Hepatocyte (in vitro differentiated cells): Measurements from ENCODE around the gene PLD1.

Experiments used
- CTCF ChIP-seq: fragments of 200-600 bp; sonication (generic); IDR thresholded peaks from 2 replicates; pipeline ENCODE4 v1.5.1; 2016; ENCODE audit warnings: antibody characterized with exemption, mild to moderate bottlenecking; ENCODE audit not compliant: poor library complexity
- EZH2 ChIP-seq: fragments of 200-600 bp; sonication (generic); IDR thresholded peaks from 2 replicates; pipeline ENCODE4 v1.6.1; 2016; ENCODE audit warnings: antibody characterized with exemption, mild to moderate bottlenecking, borderline replicate concordance

GRCh38 chr3:171845481-171846284 lies 35.4 kb upstream of the PLD1 start:
- TF ChIP-seq CTCF: no peak
- TF ChIP-seq EZH2: no peak
